GM19438 (cell line): ENCODE measurements around the gene TFEC.

Experiments used
- ATAC-seq: cut with Tn5 transposase; IDR thresholded peaks from one replicate; pipeline ENCODE4 v1.9.1; 2021; ENCODE audit warnings: low read depth; ENCODE audit not compliant: unreplicated experiment

The TFEC gene

GRCh38 chr7:115995701-115996100 lies 34.9 kb downstream of the TFEC start:
- no peak for ATAC-seq

- ATAC-seq = no peak
Measured at GRCh38 chr7:115988401-115988800, 42.2 kb downstream of the TFEC start.

- no peak for ATAC-seq
Measured at GRCh38 chr7:115987486-115987885, 43.1 kb downstream of the TFEC start.

- ATAC-seq = no peak
Measured at GRCh38 chr7:115984105-115984504, 46.5 kb downstream of the TFEC start.

GRCh38 chr7:115980159-115980558 lies 50.4 kb downstream of the TFEC start:
- ATAC-seq = no peak

- ATAC-seq = no peak
Measured at GRCh38 chr7:115976651-115977050, 53.9 kb downstream of the TFEC start.

GRCh38 chr7:115975766-115976165 lies 54.8 kb downstream of the TFEC start:
- no peak for ATAC-seq

- ATAC-seq = no peak
Measured at GRCh38 chr7:115973406-115973805, 57.2 kb downstream of the TFEC start.

- no peak for ATAC-seq
Measured at GRCh38 chr7:115971506-115971905, 59.1 kb downstream of the TFEC start.

GRCh38 chr7:115968596-115968995 lies 62.0 kb downstream of the TFEC start:
- no peak for ATAC-seq

- no peak for ATAC-seq
Measured at GRCh38 chr7:115968171-115968570, 62.4 kb downstream of the TFEC start.

- no peak for ATAC-seq
Measured at GRCh38 chr7:115965796-115966475, 64.6 kb downstream of the TFEC start.

GRCh38 chr7:115965236-115965635 lies 65.3 kb downstream of the TFEC start:
- no peak for ATAC-seq

- no peak for ATAC-seq
Measured at GRCh38 chr7:115964799-115965198, 65.8 kb downstream of the TFEC start.

- no peak for ATAC-seq
Measured at GRCh38 chr7:115962340-115962739, 68.2 kb downstream of the TFEC start.

GRCh38 chr7:115953592-115954255 lies 76.8 kb downstream of the TFEC start:
- no peak for ATAC-seq

- no peak for ATAC-seq
Measured at GRCh38 chr7:115952832-115953231, 77.7 kb downstream of the TFEC start.

GRCh38 chr7:115951547-115951946 lies 79.0 kb downstream of the TFEC start:
- ATAC-seq = no peak

GRCh38 chr7:115941703-115942268 lies 88.8 kb downstream of the TFEC start:
- ATAC-seq = no peak

GRCh38 chr7:115940460-115941060 lies 90.0 kb downstream of the TFEC start:
- ATAC-seq = no peak

GRCh38 chr7:115937960-115938359 lies 92.6 kb downstream of the TFEC start:
- ATAC-seq = no peak

- no peak for ATAC-seq
Measured at GRCh38 chr7:115933471-115933870, 97.1 kb downstream of the TFEC start.
